Loucy (cell line): ENCODE measurements around the gene SSH2.

Source experiments
- CTCF ChIP-seq: fragments of 200-600 bp; sonication (generic); conservative IDR thresholded peaks from 2 replicates; pipeline ENCODE4 v1.5.1; 2014; ENCODE audit warnings: mild to moderate bottlenecking, antibody characterized with exemption, low read length
- EZH2phosphoT487 ChIP-seq: fragments of 200-600 bp; IDR thresholded peaks from 2 replicates; pipeline ENCODE4 v1.6.1; 2018; ENCODE audit warnings: antibody characterized with exemption, mild to moderate bottlenecking, moderate library complexity, borderline replicate concordance

GRCh38 chr17:29620271-29620670 is 309.8 kb downstream of the SSH2 start:
- TF ChIP-seq CTCF (no peak), EZH2phosphoT487 (no peak)
